BJ (cell line): ENCODE measurements around the gene FIBCD1. TPM values are rescaled to one million over a fixed set of nuclear protein-coding genes. Genes with fewer than 3 reads are reported as not detected.

Experiments
- CTCF ChIA-PET: fragments of 350-600 bp; formaldehyde crosslinking; extraction: SDS; loops from one replicate; lab custom pipeline; 2021; ENCODE audit warnings: antibody characterized with exemption, inconsistent platforms; lab: Yijun Ruan, JAX
- POLR2A ChIA-PET: fragments of 300-600 bp; sonication (Branson Sonifier 250); formaldehyde crosslinking; extraction: SDS; loops from one replicate; lab custom pipeline; 2021; ENCODE audit warnings: antibody characterized with exemption; lab: Charles Lee
- DNase-seq: peaks from one replicate; pipeline ENCODE4 v3.0.0-alpha.2; 2011; ENCODE audit warnings: low read depth
- H3K27me3 ChIP-seq: 2 replicates; pipeline ENCODE4 v1.6.0; 2011; ENCODE audit warnings: low read length; ENCODE audit not compliant: control insufficient read depth, insufficient read depth
- H3K36me3 ChIP-seq: 2 replicates; pipeline ENCODE4 v1.5.1; 2011; ENCODE audit warnings: low read length; ENCODE audit not compliant: control insufficient read depth, insufficient read depth
- H3K4me3 ChIP-seq: 2 replicates; pipeline ENCODE4 v1.5.1; 2011; ENCODE audit warnings: low read depth, mild to moderate bottlenecking, control low read depth, low read length
- CTCF ChIP-seq: IDR thresholded peaks from 2 replicates; pipeline ENCODE4 v1.5.1; 2011; ENCODE audit warnings: low read depth, mild to moderate bottlenecking, control low read depth, inconsistent platforms, low read length, moderate library complexity; ENCODE audit not compliant: insufficient read depth
- polyA plus RNA-seq: library from polyadenylated mRNA; depleted of rRNA; stranded (reverse); fragments of >200 nt; gene quantifications from 2 replicates; pipeline ENCODE4 v1.2.3, GENCODE V29; 2011

FIBCD1 gene
- polyA plus RNA-seq, 1 experiment, result 1.4 TPM

- no peak for DNase-seq
- no peak for TF ChIP-seq CTCF
- POLR2A ChIA-PET, result no interaction called here
- Histone ChIP-seq H3K27me3 (no peaks in the 10 kb centered on the region), H3K36me3 (peaks cover 33% of the 10 kb centered on the region), H3K4me3 (no peak overlapping the region)
- CTCF ChIA-PET, result interaction anchor here (0.7 to 5.0 kb wide), 9 partner anchors 19 to 163 kb away, joined by 3 to 18 read pairs (median 4); no protein-coding TSS in a partner anchor
Observed at GRCh38 chr9:130890870-130891687, 48.0 kb downstream of the FIBCD1 start.

GRCh38 chr9:130890124-130890523 lies 48.9 kb downstream of the FIBCD1 start:
- Histone ChIP-seq H3K36me3 (peaks cover 41% of the 10 kb centered on the region), H3K4me3 (no peak overlapping the region), H3K27me3 (no peaks in the 10 kb centered on the region)
- ChIA-PET POLR2A (no interaction called here), CTCF (interaction anchor here (0.7 to 5.0 kb wide), 7 partner anchors 18 to 189 kb away, joined by 3 to 18 read pairs (median 4); no protein-coding TSS in a partner anchor)
- TF ChIP-seq CTCF, result no peak
- no peak for DNase-seq

- CTCF ChIA-PET, result interaction anchor here (0.6 to 5.0 kb wide), 4 partner anchors 21 to 187 kb away, joined by 3 to 18 read pairs (median 4); no protein-coding TSS in a partner anchor
Observed at GRCh38 chr9:130888146-130888885, 50.7 kb downstream of the FIBCD1 start.

GRCh38 chr9:130887494-130888144 lies 51.4 kb downstream of the FIBCD1 start:
- DNase-seq, result no peak
- Histone ChIP-seq H3K36me3 (peaks cover 55% of the 10 kb centered on the region), H3K27me3 (no peaks in the 10 kb centered on the region), H3K4me3 (no peak overlapping the region)
- ChIA-PET POLR2A (no interaction called here), CTCF (interaction anchor here (0.6 to 5.0 kb wide), 3 partner anchors 19 to 110 kb away, joined by 3 to 18 read pairs (median 17); no protein-coding TSS in a partner anchor)
- TF ChIP-seq CTCF, result no peak

More at GRCh38 chr9:130888146-130888885, 50.7 kb downstream of the FIBCD1 start:
- no peak for DNase-seq
- no peak for TF ChIP-seq CTCF
- H3K27me3 ChIP-seq, result no peaks in the 10 kb centered on the region
- POLR2A ChIA-PET, result no interaction called here
- H3K36me3 ChIP-seq, result peaks cover 55% of the 10 kb centered on the region
- no peak overlapping the region for H3K4me3 ChIP-seq
